Breast epithelium (tissue), 4 donors: ENCODE results near the gene SLC4A1AP. TPM values are rescaled to one million over a fixed set of nuclear protein-coding genes. Genes with fewer than 3 reads are reported as not detected.

Experiments
- DNase-seq, 2 donors: peaks; one replicate each; pipeline ENCODE4 v3.0.0-alpha.2; 2019; ENCODE audit warnings: low spot score in 2 of 2
- H3K27ac ChIP-seq, 2 donors: fragments of 200-600 bp; sonication (generic) in 1 of 2; one replicate each; pipeline ENCODE4 v1.5.1; 2016 to 2019; ENCODE audit warnings: mild to moderate bottlenecking in 1 of 2
- H3K27me3 ChIP-seq, 2 donors: fragments of 200-600 bp; sonication (generic) in 1 of 2; one replicate each; pipeline versions ENCODE4 v1.5.1 to v1.6.0; 2017 to 2019; ENCODE audit warnings: control low read depth in 1 of 2, mild to moderate bottlenecking in 1 of 2
- H3K36me3 ChIP-seq: fragments of 200-600 bp; one replicate; pipeline ENCODE4 v1.5.1; 2019
- H3K4me1 ChIP-seq, 2 donors: fragments of 200-600 bp; sonication (generic); one replicate each; pipeline ENCODE4 v1.5.1; 2016 to 2019; ENCODE audit warnings: control low read depth in 1 of 2
- H3K4me3 ChIP-seq, 3 donors: fragments of 200-600 bp; sonication (generic); 1 replicate in 2 of 3; 2 replicates in 1 of 3; pipeline ENCODE4 v1.5.1; 2016 to 2019; ENCODE audit warnings: mild to moderate bottlenecking in 3 of 3, moderate library complexity in 2 of 3
- H3K9me3 ChIP-seq, 2 donors: fragments of 200-600 bp; sonication (generic) in 1 of 2; one replicate each; pipeline ENCODE4 v1.5.1; 2016 to 2019; ENCODE audit warnings: control low read depth in 1 of 2
- CTCF ChIP-seq, 3 donors: fragments of 450-650 bp; IDR thresholded peaks; one replicate each; pipeline ENCODE4 v1.5.1; 2016 to 2017; ENCODE audit warnings: antibody characterized with exemption in 3 of 3, mild to moderate bottlenecking in 3 of 3, moderate library complexity in 3 of 3
- POLR2A ChIP-seq: fragments of 450-650 bp; IDR thresholded peaks from one replicate; pipeline ENCODE4 v1.6.1; 2016; ENCODE audit warnings: antibody characterized with exemption, mild to moderate bottlenecking, moderate library complexity
- POLR2AphosphoS5 ChIP-seq, 3 donors: sonication (generic); formaldehyde crosslinking; IDR thresholded peaks; one replicate each; pipeline ENCODE4 v1.6.1; 2017; ENCODE audit warnings: antibody characterized with exemption in 3 of 3
- intact Hi-C: fragments of 100-400 bp; cut with DNase I; formaldehyde crosslinking; loops from one replicate; pipeline ENCODE4 v1.15.1; 2023; ENCODE audit warnings: low total_unique reads
- total RNA-seq, 3 donors: library from RNA; depleted of rRNA; stranded (reverse); fragments of >200 nt; gene quantifications; one replicate each; pipeline ENCODE4 v1.1.0, GENCODE V29; 2016

The SLC4A1AP gene
- total RNA-seq, 3 donors from 2014 or later, result 23.3 to 27.1 (median 24.3) TPM

- intact Hi-C loops, result no loop called here
- Histone ChIP-seq H3K4me1 (no peaks in the 10 kb centered on the region), H3K36me3 (no peaks in the 10 kb centered on the region), H3K4me3 (no peak overlapping the region), H3K27me3 (no peaks in the 10 kb centered on the region), H3K9me3 (no peaks in the 10 kb centered on the region), H3K27ac (no peak overlapping the region)
- no peak for DNase-seq
- TF ChIP-seq POLR2A (no peak), POLR2AphosphoS5 (IDR thresholded peaks at IDR 0.05) (no peak), CTCF (IDR thresholded peaks at IDR 0.05) (no peak)
Observed at GRCh38 chr2:27720004-27720551, 56.4 kb downstream of the SLC4A1AP start.

- Histone ChIP-seq H3K4me3 (no peak overlapping the region), H3K27ac (no peak overlapping the region), H3K4me1 (no peaks in the 10 kb centered on the region), H3K36me3 (no peaks in the 10 kb centered on the region), H3K27me3 (no peaks in the 10 kb centered on the region), H3K9me3 (no peaks in the 10 kb centered on the region)
- intact Hi-C loops, result no loop called here
- TF ChIP-seq POLR2AphosphoS5 (IDR thresholded peaks at IDR 0.05) (no peak), CTCF (IDR thresholded peaks at IDR 0.05) (no peak), POLR2A (no peak)
- DNase-seq, result no peak
Observed at GRCh38 chr2:27721335-27721734, 57.6 kb downstream of the SLC4A1AP start.

GRCh38 chr2:27721884-27722485 is 58.3 kb downstream of the SLC4A1AP start:
- TF ChIP-seq POLR2A, result no peak
- TF ChIP-seq POLR2AphosphoS5 (IDR thresholded peaks at IDR 0.05), result no peak
- no peak for TF ChIP-seq CTCF (IDR thresholded peaks at IDR 0.05)
- Histone ChIP-seq H3K4me1 (no peaks in the 10 kb centered on the region), H3K4me3 (no peak overlapping the region), H3K27ac (no peak overlapping the region), H3K36me3 (no peaks in the 10 kb centered on the region), H3K9me3 (no peaks in the 10 kb centered on the region), H3K27me3 (no peaks in the 10 kb centered on the region)
- DNase-seq, result no peak
- intact Hi-C loops, result no loop called here

GRCh38 chr2:27723372-27724144 is 59.9 kb downstream of the SLC4A1AP start:
- TF ChIP-seq POLR2A (no peak), POLR2AphosphoS5 (IDR thresholded peaks at IDR 0.05) (peak in 1 of 3 donors; percentile 19), CTCF (IDR thresholded peaks at IDR 0.05) (peak; percentile 83 to 88 (median 84))
- H3K27me3 ChIP-seq, result no peaks in the 10 kb centered on the region
- no peaks in the 10 kb centered on the region for H3K9me3 ChIP-seq
- no peak overlapping the region for H3K4me3 ChIP-seq
- peak overlapping the region; percentile 59 to 60 for H3K27ac ChIP-seq
- no peaks in the 10 kb centered on the region for H3K4me1 ChIP-seq
- no peaks in the 10 kb centered on the region for H3K36me3 ChIP-seq
- peak; percentile 68 to 72 for DNase-seq
- intact Hi-C loops, result no loop called here

GRCh38 chr2:27724191-27724590 is 60.5 kb downstream of the SLC4A1AP start:
- H3K4me3 ChIP-seq, result no peak overlapping the region
- no peaks in the 10 kb centered on the region for H3K9me3 ChIP-seq
- no peaks in the 10 kb centered on the region for H3K27me3 ChIP-seq
- intact Hi-C loops, result no loop called here
- DNase-seq, result no peak
- no peaks in the 10 kb centered on the region for H3K36me3 ChIP-seq
- TF ChIP-seq CTCF (IDR thresholded peaks at IDR 0.05), result no peak
- TF ChIP-seq POLR2AphosphoS5 (IDR thresholded peaks at IDR 0.05), result no peak
- no peak for TF ChIP-seq POLR2A
- peak overlapping the region; percentile 59 to 60 for H3K27ac ChIP-seq
- H3K4me1 ChIP-seq, result no peaks in the 10 kb centered on the region
